22Rv1 (cell line): ENCODE results near the gene MYADML2.

Experiments
- H3K27ac ChIP-seq: fragments of 450-650 bp; 2 replicates; pipeline ENCODE4 v1.5.1; 2017
- CTCF ChIP-seq: fragments of 450-650 bp; IDR thresholded peaks from 2 replicates; pipeline ENCODE4 v1.5.1; 2017; ENCODE audit warnings: mild to moderate bottlenecking
- ZFX ChIP-seq: fragments of 450-650 bp; IDR thresholded peaks from 2 replicates; pipeline ENCODE4 v1.6.1; 2017; ENCODE audit warnings: antibody characterized with exemption, borderline replicate concordance

The MYADML2 gene

DNA sequence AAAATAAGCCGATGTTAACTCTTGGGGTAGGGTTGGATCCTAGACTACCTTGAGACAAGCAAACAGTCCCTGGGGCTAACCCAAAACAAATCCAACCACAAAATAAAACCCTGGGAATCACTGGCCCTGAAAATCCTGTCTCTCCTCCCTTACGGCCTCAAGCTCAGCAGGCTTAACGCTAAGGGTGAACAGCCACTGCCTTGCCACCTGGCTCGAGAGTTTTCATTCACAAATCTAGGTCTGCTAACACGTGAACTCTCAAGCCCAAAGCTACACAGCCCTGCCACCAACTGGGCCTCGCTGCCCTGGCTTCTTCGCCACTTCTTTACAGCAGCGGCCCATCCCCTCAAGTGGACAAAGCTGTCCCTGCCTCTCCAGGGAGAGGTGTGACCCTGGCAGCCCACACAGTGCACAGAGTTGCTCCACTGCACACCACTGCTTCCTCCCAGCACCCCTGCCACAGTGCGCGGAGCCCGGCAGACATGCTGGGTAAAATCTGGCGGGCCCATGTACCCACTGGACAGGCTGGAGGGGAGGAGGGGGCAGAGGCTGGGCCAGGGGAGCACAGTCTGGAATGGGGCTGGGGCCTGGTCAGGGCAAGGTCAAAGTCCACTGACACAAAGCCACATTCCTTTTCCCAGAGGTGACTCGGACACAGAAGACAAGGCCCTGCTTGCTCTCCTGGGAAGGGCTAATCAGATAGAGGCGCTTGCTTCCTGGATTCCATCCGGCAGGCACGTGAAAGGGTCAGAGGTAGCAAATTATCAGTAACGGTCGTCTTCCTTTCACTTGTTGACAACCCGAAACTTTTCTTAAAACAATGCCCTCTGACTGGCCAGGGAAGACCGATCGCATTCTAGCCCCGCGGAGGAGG lies 36.8 kb downstream of the MYADML2 start:
- TF ChIP-seq CTCF (no peak), ZFX (no peak)
- peak overlapping the region; percentile 83 for H3K27ac ChIP-seq

GRCh38 chr17:81909231-81909630 lies 37.8 kb downstream of the MYADML2 start:
- peak overlapping the region; percentile 83; the same call in 1 of the 2 replicates for H3K27ac ChIP-seq
- TF ChIP-seq CTCF = no peak

DNA sequence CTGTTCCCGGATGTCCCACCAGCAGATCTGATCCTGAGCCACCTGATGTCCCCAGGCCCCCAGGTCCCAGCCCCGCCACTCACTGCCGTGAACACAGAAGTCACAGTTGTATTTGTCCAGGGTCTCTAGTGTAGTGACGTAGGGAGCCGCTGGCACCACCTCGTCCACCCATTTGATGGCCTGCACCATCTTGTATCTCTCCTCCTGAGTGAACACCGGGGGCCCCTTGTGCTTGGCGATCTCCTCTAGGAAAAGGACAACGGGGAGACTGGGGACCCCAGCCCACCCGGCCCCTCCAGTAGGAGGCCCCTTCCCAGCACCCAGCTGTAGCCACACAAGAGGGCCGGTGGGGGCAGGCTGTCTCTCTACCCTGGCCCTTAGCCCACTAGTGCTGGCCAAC lies 38.2 kb downstream of the MYADML2 start:
- no peak overlapping the region for H3K27ac ChIP-seq
- TF ChIP-seq CTCF = no peak
- TF ChIP-seq ZFX = no peak

- H3K27ac ChIP-seq = no peak overlapping the region
- no peak for TF ChIP-seq ZFX
- no peak for TF ChIP-seq CTCF
Observed at GRCh38 chr17:81907219-81908145, 39.6 kb downstream of the MYADML2 start.

- H3K27ac ChIP-seq = no peak overlapping the region
- TF ChIP-seq ZFX (no peak), CTCF (no peak)
Observed at GRCh38 chr17:81906476-81907218, 40.4 kb downstream of the MYADML2 start.

DNA sequence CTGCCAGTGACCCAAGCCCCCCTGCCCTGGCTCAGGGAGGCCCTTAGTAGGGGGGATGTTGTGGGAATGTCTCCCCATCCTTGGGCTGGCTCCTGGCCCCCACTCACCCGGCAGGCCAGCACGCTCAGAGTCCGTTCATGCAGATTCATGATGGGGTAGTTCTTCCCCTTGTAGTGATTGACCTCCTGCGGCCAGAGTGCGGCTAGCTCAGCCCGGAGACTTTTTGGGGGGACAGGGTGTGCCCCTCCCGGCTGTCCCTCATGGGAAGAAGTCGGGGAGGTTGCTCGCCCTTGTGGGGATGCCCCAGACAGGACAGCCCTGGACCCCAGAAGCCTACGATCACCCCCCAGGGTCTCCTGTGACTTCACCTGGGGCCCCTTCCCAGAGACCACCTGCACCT lies 41.0 kb downstream of the MYADML2 start:
- H3K27ac ChIP-seq = no peak overlapping the region
- TF ChIP-seq ZFX = no peak
- TF ChIP-seq CTCF = no peak
